Breast epithelium (tissue), 4 donors: ENCODE results near the gene A4GNT. TPM values are rescaled to one million over a fixed set of nuclear protein-coding genes. Genes with fewer than 3 reads are reported as not detected.

Experiments
- DNase-seq, 2 donors: peaks; one replicate each; pipeline ENCODE4 v3.0.0-alpha.2; 2019; ENCODE audit warnings: low spot score in 2 of 2
- H3K27ac ChIP-seq, 2 donors: fragments of 200-600 bp; sonication (generic) in 1 of 2; one replicate each; pipeline ENCODE4 v1.5.1; 2016 to 2019; ENCODE audit warnings: mild to moderate bottlenecking in 1 of 2
- H3K27me3 ChIP-seq, 2 donors: fragments of 200-600 bp; sonication (generic) in 1 of 2; one replicate each; pipeline versions ENCODE4 v1.5.1 to v1.6.0; 2017 to 2019; ENCODE audit warnings: control low read depth in 1 of 2, mild to moderate bottlenecking in 1 of 2
- H3K36me3 ChIP-seq: fragments of 200-600 bp; one replicate; pipeline ENCODE4 v1.5.1; 2019
- H3K4me1 ChIP-seq, 2 donors: fragments of 200-600 bp; sonication (generic); one replicate each; pipeline ENCODE4 v1.5.1; 2016 to 2019; ENCODE audit warnings: control low read depth in 1 of 2
- H3K4me3 ChIP-seq, 3 donors: fragments of 200-600 bp; sonication (generic); 1 replicate in 2 of 3; 2 replicates in 1 of 3; pipeline ENCODE4 v1.5.1; 2016 to 2019; ENCODE audit warnings: mild to moderate bottlenecking in 3 of 3, moderate library complexity in 2 of 3
- H3K9me3 ChIP-seq, 2 donors: fragments of 200-600 bp; sonication (generic) in 1 of 2; one replicate each; pipeline ENCODE4 v1.5.1; 2016 to 2019; ENCODE audit warnings: control low read depth in 1 of 2
- POLR2A ChIP-seq: fragments of 450-650 bp; IDR thresholded peaks from one replicate; pipeline ENCODE4 v1.6.1; 2016; ENCODE audit warnings: antibody characterized with exemption, mild to moderate bottlenecking, moderate library complexity
- POLR2AphosphoS5 ChIP-seq, 3 donors: sonication (generic); formaldehyde crosslinking; IDR thresholded peaks; one replicate each; pipeline ENCODE4 v1.6.1; 2017; ENCODE audit warnings: antibody characterized with exemption in 3 of 3
- intact Hi-C: fragments of 100-400 bp; cut with DNase I; formaldehyde crosslinking; loops from one replicate; pipeline ENCODE4 v1.15.1; 2023; ENCODE audit warnings: low total_unique reads
- total RNA-seq, 3 donors: library from RNA; depleted of rRNA; stranded (reverse); fragments of >200 nt; gene quantifications; one replicate each; pipeline ENCODE4 v1.1.0, GENCODE V29; 2016
- TF ChIP-seq, protein P1 (sequence below), 3 donors: fragments of 450-650 bp; IDR thresholded peaks; one replicate each; pipeline ENCODE4 v1.5.1; 2016 to 2017; ENCODE audit warnings: antibody characterized with exemption in 3 of 3, mild to moderate bottlenecking in 3 of 3, moderate library complexity in 3 of 3

A4GNT gene
- total RNA-seq, 3 donors from 2014 or later: not detected

DNA sequence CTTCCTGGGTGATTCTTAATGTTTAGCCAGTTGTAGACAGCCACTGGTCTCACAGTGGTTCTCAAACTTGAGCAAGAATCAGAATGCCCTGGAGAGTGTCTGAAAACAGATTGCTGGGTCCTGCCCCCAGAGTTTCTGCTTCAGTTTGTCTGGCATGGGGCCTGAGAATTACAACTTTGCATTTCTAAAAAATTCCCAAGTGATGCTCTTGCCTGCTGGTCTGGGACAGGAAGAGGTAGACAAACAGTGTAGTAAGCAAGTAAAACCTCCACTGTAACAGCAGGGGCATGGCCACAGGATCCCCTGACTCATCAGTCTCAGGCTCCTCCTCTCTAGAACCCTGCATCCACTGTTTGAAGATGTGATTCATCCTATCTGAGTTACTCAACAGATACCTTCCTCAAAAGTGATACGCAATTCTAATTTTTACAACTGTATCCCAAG is 53.3 kb downstream of the A4GNT start:
- intact Hi-C loops: no loop called here
- no peak overlapping the region for H3K4me3 ChIP-seq
- H3K36me3 ChIP-seq: no peaks in the 10 kb centered on the region
- DNase-seq: no peak
- no peaks in the 10 kb centered on the region for H3K27me3 ChIP-seq
- H3K27ac ChIP-seq: no peak overlapping the region
- TF ChIP-seq POLR2AphosphoS5 (IDR thresholded peaks at IDR 0.05): no peak
- TF ChIP-seq, protein P1, sequence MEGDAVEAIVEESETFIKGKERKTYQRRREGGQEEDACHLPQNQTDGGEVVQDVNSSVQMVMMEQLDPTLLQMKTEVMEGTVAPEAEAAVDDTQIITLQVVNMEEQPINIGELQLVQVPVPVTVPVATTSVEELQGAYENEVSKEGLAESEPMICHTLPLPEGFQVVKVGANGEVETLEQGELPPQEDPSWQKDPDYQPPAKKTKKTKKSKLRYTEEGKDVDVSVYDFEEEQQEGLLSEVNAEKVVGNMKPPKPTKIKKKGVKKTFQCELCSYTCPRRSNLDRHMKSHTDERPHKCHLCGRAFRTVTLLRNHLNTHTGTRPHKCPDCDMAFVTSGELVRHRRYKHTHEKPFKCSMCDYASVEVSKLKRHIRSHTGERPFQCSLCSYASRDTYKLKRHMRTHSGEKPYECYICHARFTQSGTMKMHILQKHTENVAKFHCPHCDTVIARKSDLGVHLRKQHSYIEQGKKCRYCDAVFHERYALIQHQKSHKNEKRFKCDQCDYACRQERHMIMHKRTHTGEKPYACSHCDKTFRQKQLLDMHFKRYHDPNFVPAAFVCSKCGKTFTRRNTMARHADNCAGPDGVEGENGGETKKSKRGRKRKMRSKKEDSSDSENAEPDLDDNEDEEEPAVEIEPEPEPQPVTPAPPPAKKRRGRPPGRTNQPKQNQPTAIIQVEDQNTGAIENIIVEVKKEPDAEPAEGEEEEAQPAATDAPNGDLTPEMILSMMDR (IDR thresholded peaks at IDR 0.05): no peak
- no peak for TF ChIP-seq POLR2A
- H3K9me3 ChIP-seq: no peaks in the 10 kb centered on the region
- H3K4me1 ChIP-seq: no peaks in the 10 kb centered on the region

DNA sequence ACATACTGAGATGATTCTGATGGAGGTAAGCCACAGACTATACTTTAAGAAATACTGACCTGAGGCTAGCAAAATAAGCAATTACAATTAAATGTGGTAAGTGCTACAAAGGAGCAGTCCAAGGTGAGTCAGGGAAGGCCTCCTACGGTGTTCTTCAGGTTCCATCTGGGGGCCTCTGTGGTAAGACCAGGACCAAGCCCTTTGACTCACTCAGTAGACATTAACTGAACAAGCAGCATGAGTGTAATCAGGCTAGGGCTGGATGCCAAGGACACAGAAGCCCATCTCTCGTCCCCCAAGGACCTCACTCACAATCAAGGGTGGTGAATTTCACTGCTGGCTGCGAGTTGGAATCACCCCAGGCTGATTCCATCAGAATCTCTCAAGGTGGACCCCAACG is 54.1 kb downstream of the A4GNT start:
- intact Hi-C loops: no loop called here
- no peak overlapping the region for H3K27ac ChIP-seq
- H3K27me3 ChIP-seq: no peaks in the 10 kb centered on the region
- no peaks in the 10 kb centered on the region for H3K4me1 ChIP-seq
- no peaks in the 10 kb centered on the region for H3K9me3 ChIP-seq
- DNase-seq: no peak
- TF ChIP-seq POLR2AphosphoS5 (IDR thresholded peaks at IDR 0.05) (no peak), POLR2A (no peak)
- TF ChIP-seq, protein P1 (IDR thresholded peaks at IDR 0.05): no peak
- no peak overlapping the region for H3K4me3 ChIP-seq
- H3K36me3 ChIP-seq: no peaks in the 10 kb centered on the region

Other genes with a start within 250 kb of the A4GNT start
- gene CLDN18, start 122.2 kb downstream of the A4GNT start, total RNA-seq: not detected
- gene DZIP1L, start 16.8 kb downstream of the A4GNT start, total RNA-seq: 10 to 100 TPM; 24.5 to 34.4 (median 25.3) TPM
- 10 to 100 TPM in 2 of 3 donors, 1 to 10 TPM in 1; 9.9 to 20.5 (median 13.1) TPM for gene DBR1, start 42.5 kb upstream of the A4GNT start, total RNA-seq
- 10 to 100 TPM; 74.4 to 93.3 (median 82.0) TPM for gene ARMC8, start 54.9 kb upstream of the A4GNT start, total RNA-seq
- gene NME9, start 197.5 kb upstream of the A4GNT start, total RNA-seq: 1 to 10 TPM in 1 of 3 donors, under 1 TPM in 2; 0.48 to 1.3 (median 0.98) TPM
- 100 to 1,000 TPM in 1 of 3 donors, 10 to 100 TPM in 2; 39.0 to 157 (median 74.8) TPM for gene MRAS, start 216.2 kb upstream of the A4GNT start, total RNA-seq